H1 (cell line): ENCODE data around the gene CAPZB. TPM values are rescaled to one million over a fixed set of nuclear protein-coding genes. Genes with fewer than 3 reads are reported as not detected.

Experiments
- BRCA1 ChIP-seq: IDR thresholded peaks from 2 replicates; pipeline ENCODE4 v1.6.1; 2012; ENCODE audit warnings: low read depth, low read length, improper control_type of control experiment
- CBX8 ChIP-seq: fragments of 300-800, 300-1000 bp; sonication (generic); IDR thresholded peaks from 2 replicates; pipeline ENCODE4 v1.7.1; 2016; ENCODE audit warnings: low read depth, low read length, borderline replicate concordance
- polyA plus RNA-seq, 7 experiments: library from polyadenylated mRNA; depleted of rRNA in 3 of 7; stranded (reverse) in 5 of 7; unstranded in 2 of 7; fragments of >200 nt in 5 of 7; fragments of 200-250 nt in 2 of 7; gene quantifications; 1 replicate in 5 of 7; 2 replicates in 1 of 7; 4 replicates in 1 of 7; pipeline versions ENCODE4 v1.2.1 to v1.2.3, GENCODE V29; 2011 to 2013; ENCODE audit warnings: missing spikeins in 2 of 7, mixed read lengths in 2 of 7
- total RNA-seq: library from RNA; stranded (reverse); fragmentation: NEBNext Ultra II Directional; extraction: Animal tissue kit (Norgen Biotek cat#: 25700); gene quantifications from 2 replicates; pipeline ENCODE4 v1.2.1, GENCODE V29; 2021

CAPZB gene
- total and polyA plus RNA-seq, 2 of the 8 experiments (the other 6 are each of a cell fraction or from before 2014, with no cell fraction given) = 162 to 371 TPM

- TF ChIP-seq CBX8 (no peak), BRCA1 (no peak)
These were observed 116.4 kb downstream of the CAPZB start (continued) for GRCh38 chr1:19368964-19369363.
